ENCODE data around the gene FOSB.

- TF ChIP-seq CTCF (IDR thresholded peaks at IDR 0.05) (no peak), POLR2A (IDR thresholded peaks at IDR 0.05) (no peak)
Measured at GRCh38 chr19:45474606-45475521, 7.1 kb downstream of the FOSB start.

All from gastroesophageal sphincter (tissue), 3 donors.